ENCODE data around the gene P2RX6.
"Not testable (repeated sequence)": the region's sequence is repeated elsewhere in the genome, so short reads cannot be mapped to it uniquely, and the experiment has no call there.

P2RX6 gene

GRCh38 chr22:20995329-20996030 lies 19.5 kb upstream of the P2RX6 start:
- DNase-seq, result no peak

GRCh38 chr22:20996031-20996410 lies 18.9 kb upstream of the P2RX6 start:
- no peak for DNase-seq

- no peak for DNase-seq
These were observed 18.1 kb upstream of the P2RX6 start for GRCh38 chr22:20996598-20997535.

- no peak for DNase-seq
These were observed 17.3 kb upstream of the P2RX6 start for GRCh38 chr22:20997536-20998257.

GRCh38 chr22:20998411-20999336 lies 16.3 kb upstream of the P2RX6 start:
- no peak for DNase-seq

- DNase-seq, result no peak
These were observed 15.4 kb upstream of the P2RX6 start for GRCh38 chr22:20999350-21000206.

- DNase-seq, result no peak
These were observed 14.6 kb upstream of the P2RX6 start for GRCh38 chr22:21000207-21000986.

- no peak for DNase-seq
These were observed 13.9 kb upstream of the P2RX6 start for GRCh38 chr22:21000987-21001600.

GRCh38 chr22:21001601-21002325 lies 13.2 kb upstream of the P2RX6 start, which contains the start of gene THAP7:
THAP7 (minus strand) TSS chr22:21002118; CDS start chr22:21001911, 207 bp downstream.
- peak; percentile 91 to 96 (median 94) for DNase-seq

GRCh38 chr22:21003782-21004181 lies 11.2 kb upstream of the P2RX6 start:
- no peak for DNase-seq

- DNase-seq, result not testable (repeated sequence)
These were observed 5.8 kb upstream of the P2RX6 start for GRCh38 chr22:21009208-21009607.

GRCh38 chr22:21009638-21010425 lies 5.1 kb upstream of the P2RX6 start:
- no peak for DNase-seq

- DNase-seq, result no peak
These were observed 4.4 kb upstream of the P2RX6 start for GRCh38 chr22:21010426-21011113.

GRCh38 chr22:21012446-21013407 lies 2.2 kb upstream of the P2RX6 start:
- DNase-seq, result no peak

GRCh38 chr22:21013657-21014201 lies 1.2 kb upstream of the P2RX6 start:
- DNase-seq, result no peak

GRCh38 chr22:21014202-21014725 lies 701 bp upstream of the P2RX6 start:
- peak; percentile 55 to 77 (median 71) for DNase-seq
